ENCODE measurements around the gene TXNDC5. TPM values are rescaled to one million over a fixed set of nuclear protein-coding genes. Genes with fewer than 3 reads are reported as not detected.
"Not testable (repeated sequence)": the region's sequence is repeated elsewhere in the genome, so short reads cannot be mapped to it uniquely, and the experiment has no call there.

Gene TXNDC5
- polyA plus RNA-seq, 3 donors, result 12.6 to 33.5 (median 21.2) TPM

DNA sequence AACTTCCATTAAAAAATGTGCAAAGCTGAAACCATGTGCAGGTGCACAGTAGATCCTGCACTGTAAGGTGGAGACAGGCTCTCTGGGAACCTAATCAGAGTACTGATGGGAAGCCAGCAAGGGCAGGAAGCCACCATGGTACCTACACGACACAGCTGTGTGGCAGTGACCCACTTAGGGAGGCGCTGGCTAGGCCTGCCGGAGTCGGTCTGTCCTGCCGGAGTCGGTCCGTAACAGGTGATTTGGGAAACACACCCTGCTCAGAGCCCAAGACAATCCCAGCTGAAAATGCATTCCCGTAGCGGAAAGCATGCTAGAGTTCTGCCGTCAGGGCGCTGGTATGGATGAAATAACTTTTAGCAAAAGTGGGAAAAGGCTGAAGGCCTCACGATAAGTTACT, 17.2 kb downstream of the TXNDC5 start:
- H3K79me2 ChIP-seq (ENCODE audit: insufficient read depth, low read length), result no peaks in the 10 kb centered on the region
- H3K36me3 Mint-ChIP-seq, result peaks cover 86 to 91% of the 10 kb centered on the region in 2 donors
- no peak overlapping the region for H2AFZ ChIP-seq (ENCODE audit: insufficient read depth, low read depth, low read length, poor library complexity, severe bottlenecking)
- H3K27me3 ChIP-seq (ENCODE audit: control insufficient read depth in 2 of 2, insufficient read depth in 2 of 2, low read length in 2 of 2), result no peaks in the 10 kb centered on the region
- no peaks in the 10 kb centered on the region for H3K9me3 Mint-ChIP-seq
- H3K9me3 ChIP-seq (replicated peaks in 1 of 2; ENCODE audit: control insufficient read depth in 1 of 2, insufficient read depth in 1 of 2, low read length in 2 of 2), result no peaks in the 10 kb centered on the region
- H3K4me3 Mint-ChIP-seq, result no peak overlapping the region
- H3K27ac ChIP-seq (ENCODE audit: low read depth in 1 of 2, low read length in 2 of 2), result no peak overlapping the region
- H3K27ac Mint-ChIP-seq, result no peak overlapping the region
- H3K4me1 ChIP-seq (ENCODE audit: control insufficient read depth in 1 of 2, insufficient read depth in 2 of 2, low read length in 2 of 2), result no peaks in the 10 kb centered on the region
- no peaks in the 10 kb centered on the region for H4K20me1 ChIP-seq (ENCODE audit: insufficient read depth, low read length)
- 97% methylated on average over 8 of the region's 12 CpGs for WGBS (ENCODE audit: insufficient coverage)
- no peak overlapping the region for H3K4me3 ChIP-seq (replicated peaks in 1 of 3; ENCODE audit: low read depth in 2 of 3, low read length in 3 of 3)
- TF ChIP-seq, protein P1, sequence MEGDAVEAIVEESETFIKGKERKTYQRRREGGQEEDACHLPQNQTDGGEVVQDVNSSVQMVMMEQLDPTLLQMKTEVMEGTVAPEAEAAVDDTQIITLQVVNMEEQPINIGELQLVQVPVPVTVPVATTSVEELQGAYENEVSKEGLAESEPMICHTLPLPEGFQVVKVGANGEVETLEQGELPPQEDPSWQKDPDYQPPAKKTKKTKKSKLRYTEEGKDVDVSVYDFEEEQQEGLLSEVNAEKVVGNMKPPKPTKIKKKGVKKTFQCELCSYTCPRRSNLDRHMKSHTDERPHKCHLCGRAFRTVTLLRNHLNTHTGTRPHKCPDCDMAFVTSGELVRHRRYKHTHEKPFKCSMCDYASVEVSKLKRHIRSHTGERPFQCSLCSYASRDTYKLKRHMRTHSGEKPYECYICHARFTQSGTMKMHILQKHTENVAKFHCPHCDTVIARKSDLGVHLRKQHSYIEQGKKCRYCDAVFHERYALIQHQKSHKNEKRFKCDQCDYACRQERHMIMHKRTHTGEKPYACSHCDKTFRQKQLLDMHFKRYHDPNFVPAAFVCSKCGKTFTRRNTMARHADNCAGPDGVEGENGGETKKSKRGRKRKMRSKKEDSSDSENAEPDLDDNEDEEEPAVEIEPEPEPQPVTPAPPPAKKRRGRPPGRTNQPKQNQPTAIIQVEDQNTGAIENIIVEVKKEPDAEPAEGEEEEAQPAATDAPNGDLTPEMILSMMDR (IDR thresholded peaks at IDR 0.05), result no peak
- no peak overlapping the region for H3K4me2 ChIP-seq (replicated peaks; ENCODE audit: extremely low read depth, low read length, poor library complexity, severe bottlenecking)
- peaks cover 78 to 100% of the 10 kb centered on the region in 2 donors for H3K36me3 ChIP-seq (replicated peaks in 1 of 2; ENCODE audit: control insufficient read depth in 1 of 2, insufficient read depth in 2 of 2, low read length in 2 of 2)
- no peak overlapping the region for H3K9ac ChIP-seq (ENCODE audit: insufficient read depth, low read length, poor library complexity, severe bottlenecking)
- H3K4me1 Mint-ChIP-seq, result no peaks in the 10 kb centered on the region
- no peak for DNase-seq
- H3K27me3 Mint-ChIP-seq (ENCODE audit: low read depth in 3 of 3), result no peaks in the 10 kb centered on the region
- intact Hi-C loops (cut with micrococcal nuclease), result no loop called here

- peaks cover 79 to 100% of the 10 kb centered on the region in 2 donors for H3K36me3 ChIP-seq (replicated peaks in 1 of 2; ENCODE audit: control insufficient read depth in 1 of 2, insufficient read depth in 2 of 2, low read length in 2 of 2)
Measured at GRCh38 chr6:7892367-7892766, 18.2 kb downstream of the TXNDC5 start.

More at GRCh38 chr6:7892367-7892766, 18.2 kb downstream of the TXNDC5 start:
- H3K79me2 ChIP-seq (ENCODE audit: insufficient read depth, low read length); H2AFZ ChIP-seq (ENCODE audit: insufficient read depth, low read depth, low read length, poor library complexity, severe bottlenecking); H4K20me1 ChIP-seq (ENCODE audit: insufficient read depth, low read length); H3K27ac Mint-ChIP-seq; H3K27me3 Mint-ChIP-seq (ENCODE audit: low read depth in 3 of 3); intact Hi-C loops (cut with micrococcal nuclease); H3K9ac ChIP-seq (ENCODE audit: insufficient read depth, low read length, poor library complexity, severe bottlenecking); H3K4me2 ChIP-seq (replicated peaks; ENCODE audit: extremely low read depth, low read length, poor library complexity, severe bottlenecking); H3K9me3 ChIP-seq (replicated peaks in 1 of 2; ENCODE audit: control insufficient read depth in 1 of 2, insufficient read depth in 1 of 2, low read length in 2 of 2); H3K4me1 ChIP-seq (ENCODE audit: control insufficient read depth in 1 of 2, insufficient read depth in 2 of 2, low read length in 2 of 2); H3K27ac ChIP-seq (ENCODE audit: low read depth in 1 of 2, low read length in 2 of 2); H3K27me3 ChIP-seq (ENCODE audit: control insufficient read depth in 2 of 2, insufficient read depth in 2 of 2, low read length in 2 of 2); H3K4me3 ChIP-seq (replicated peaks in 1 of 3; ENCODE audit: low read depth in 2 of 3, low read length in 3 of 3); DNase-seq; H3K4me1 Mint-ChIP-seq; H3K4me3 Mint-ChIP-seq; H3K9me3 Mint-ChIP-seq: not testable (repeated sequence)
- peaks cover 86 to 91% of the 10 kb centered on the region in 2 donors for H3K36me3 Mint-ChIP-seq
- WGBS (ENCODE audit: insufficient coverage), result 100% methylated on average over 2 of the region's 4 CpGs
